MCF 10A (cell line): Measurements from ENCODE around the gene PGRMC2. TPM values are rescaled to one million over a fixed set of nuclear protein-coding genes. Genes with fewer than 3 reads are reported as not detected.

ENCODE experiments used
- BruUV-seq: library from RNA; stranded (reverse); fragments of 400-500 nt; replicated peaks from 2 replicates; lab custom pipeline; 2021; lab: Mats Ljungman, UMichigan
- CTCF ChIA-PET: fragments of 300-600 bp; sonication (Branson Sonifier 250); formaldehyde crosslinking; extraction: SDS; loops from one replicate; lab custom pipeline; 2021; ENCODE audit warnings: antibody characterized with exemption, inconsistent platforms; lab: Yijun Ruan, JAX
- POLR2A ChIA-PET: fragments of 300-600, 350-650 bp; sonication (Branson Sonifier 250); formaldehyde crosslinking; extraction: SDS; loops from one replicate; lab custom pipeline; 2020; ENCODE audit warnings: antibody characterized with exemption, inconsistent platforms; lab: Yijun Ruan, JAX
- DNase-seq: peaks from one replicate; pipeline ENCODE4 v3.0.0-alpha.2; 2018; ENCODE audit not compliant: unreplicated experiment
- H3K27ac Mint-ChIP-seq: one replicate; pipeline ENCODE4 v1.8.0; 2022; ENCODE audit warnings: mild to moderate bottlenecking, low read depth, mixed read lengths; ENCODE audit not compliant: unreplicated experiment
- H3K27me3 Mint-ChIP-seq: one replicate; pipeline ENCODE4 v1.8.0; 2022; ENCODE audit warnings: mixed read lengths; ENCODE audit not compliant: insufficient read depth, unreplicated experiment
- H3K36me3 Mint-ChIP-seq: one replicate; pipeline ENCODE4 v1.8.0; 2022; ENCODE audit warnings: mild to moderate bottlenecking, moderate library complexity, mixed read lengths; ENCODE audit not compliant: insufficient read depth, unreplicated experiment
- H3K4me1 Mint-ChIP-seq: one replicate; pipeline ENCODE4 v1.8.0; 2022; ENCODE audit warnings: mixed read lengths; ENCODE audit not compliant: insufficient read depth, unreplicated experiment
- H3K4me3 Mint-ChIP-seq: one replicate; pipeline ENCODE4 v1.8.0; 2022; ENCODE audit warnings: mild to moderate bottlenecking, moderate library complexity, mixed read lengths; ENCODE audit not compliant: unreplicated experiment
- H3K9me3 Mint-ChIP-seq: one replicate; pipeline ENCODE4 v1.8.0; 2022; ENCODE audit warnings: mixed read lengths; ENCODE audit not compliant: unreplicated experiment
- CTCF ChIP-seq: fragments of 200-600 bp; IDR thresholded peaks from one replicate; pipeline ENCODE4 v1.8.0; 2022; ENCODE audit warnings: antibody characterized with exemption, mild to moderate bottlenecking; ENCODE audit not compliant: unreplicated experiment
- intact Hi-C: fragments of 100-400 bp; cut with micrococcal nuclease; formaldehyde crosslinking; loops from 2 replicates; pipeline ENCODE4 v1.14.1; 2022
- total RNA-seq: library from RNA; stranded (reverse); gene quantifications from 2 replicates; pipeline ENCODE4 v1.2.3, GENCODE V29; 2022

PGRMC2 gene
- total RNA-seq, 1 experiment from 2014 or later = 54.3 TPM

- intact Hi-C loops = no loop called here
- Mint-ChIP-seq H3K27me3 (no peaks in the 10 kb centered on the region), H3K36me3 (no peaks in the 10 kb centered on the region), H3K4me1 (peaks cover 3% of the 10 kb centered on the region), H3K4me3 (no peak overlapping the region), H3K9me3 (no peaks in the 10 kb centered on the region), H3K27ac (no peak overlapping the region)
- BruUV-seq = no TSS peak
- ChIA-PET POLR2A (no interaction called here), CTCF (interaction anchor here (1.1 to 1.2 kb wide), 2 partner anchors 48 to 94 kb away, joined by 3 to 4 read pairs; no protein-coding TSS in a partner anchor)
- DNase-seq = no peak
- TF ChIP-seq CTCF = no peak
These were observed 45.9 kb upstream of the PGRMC2 start for GRCh38 chr4:128333309-128334018.

GRCh38 chr4:128332081-128332480 is 44.5 kb upstream of the PGRMC2 start:
- Mint-ChIP-seq H3K4me3 (no peak overlapping the region), H3K4me1 (no peaks in the 10 kb centered on the region), H3K36me3 (no peaks in the 10 kb centered on the region), H3K27ac (no peak overlapping the region), H3K9me3 (no peaks in the 10 kb centered on the region), H3K27me3 (no peaks in the 10 kb centered on the region)
- BruUV-seq = no TSS peak
- ChIA-PET POLR2A (interaction anchor here (1.0 kb wide), 1 partner anchor 106 kb away, joined by 3 read pairs; no protein-coding TSS in a partner anchor), CTCF (no interaction called here)
- intact Hi-C loops = no loop called here
- no peak for TF ChIP-seq CTCF
- DNase-seq = no peak

GRCh38 chr4:128329638-128330037 is 42.0 kb upstream of the PGRMC2 start:
- Mint-ChIP-seq H3K4me3 (no peak overlapping the region), H3K4me1 (no peaks in the 10 kb centered on the region), H3K9me3 (no peaks in the 10 kb centered on the region), H3K27me3 (no peaks in the 10 kb centered on the region), H3K27ac (no peak overlapping the region), H3K36me3 (no peaks in the 10 kb centered on the region)
- TF ChIP-seq CTCF = no peak
- DNase-seq = no peak
- intact Hi-C loops = no loop called here
- BruUV-seq = no TSS peak
- CTCF ChIA-PET = no interaction called here
- POLR2A ChIA-PET = no interaction called here

GRCh38 chr4:128328106-128328505 is 40.5 kb upstream of the PGRMC2 start:
- BruUV-seq = no TSS peak
- H3K4me1 Mint-ChIP-seq = no peaks in the 10 kb centered on the region
- no peaks in the 10 kb centered on the region for H3K9me3 Mint-ChIP-seq
- H3K27ac Mint-ChIP-seq = no peak overlapping the region
- CTCF ChIA-PET = interaction anchor here (0.7 kb wide), 1 partner anchor 80 kb away, joined by 3 read pairs; no protein-coding TSS in a partner anchor
- intact Hi-C loops = no loop called here
- no peaks in the 10 kb centered on the region for H3K36me3 Mint-ChIP-seq
- POLR2A ChIA-PET = no interaction called here
- TF ChIP-seq CTCF = no peak
- H3K4me3 Mint-ChIP-seq = no peak overlapping the region
- H3K27me3 Mint-ChIP-seq = no peaks in the 10 kb centered on the region
- no peak for DNase-seq
